ENCODE measurements around the gene TRIM69. TPM values are rescaled to one million over a fixed set of nuclear protein-coding genes. Genes with fewer than 3 reads are reported as not detected.
"Not testable (repeated sequence)": the region's sequence is repeated elsewhere in the genome, so short reads cannot be mapped to it uniquely, and the experiment has no call there.

Gene TRIM69
- polyA plus RNA-seq (2012; ENCODE audit: insufficient read depth, insufficient read length, low read depth), result 19.9 TPM

- Histone ChIP-seq H3K4me1 (no peaks in the 10 kb centered on the region; the same call in 1 of the 2 replicates), H3K9me3 (no peaks in the 10 kb centered on the region), H3K27me3 (no peaks in the 10 kb centered on the region), H3K36me3 (no peaks in the 10 kb centered on the region), H3K4me3 (ENCODE audit: low read depth, low read length) (no peak within 1 kb of the TSS)
- no peak for DNase-seq
- no peak for TF ChIP-seq CTCF (IDR thresholded peaks at IDR 0.05; ENCODE audit: low read depth, low read length)
These were observed at the start of gene TRIM69 for GRCh38 chr15:44736181-44736765. TRIM69 (plus strand) TSS chr15:44736528; CDS start chr15:44736705, 177 bp downstream.

- H3K4me3 ChIP-seq (ENCODE audit: low read depth, low read length); H3K27me3 ChIP-seq; DNase-seq; H3K36me3 ChIP-seq; H3K4me1 ChIP-seq; H3K9me3 ChIP-seq: not testable (repeated sequence)
These were observed 47.0 kb upstream of the TRIM69 start for GRCh38 chr15:44689318-44689717.

GRCh38 chr15:44690245-44690644 lies 46.1 kb upstream of the TRIM69 start:
- not testable (repeated sequence) for H3K4me1 ChIP-seq; H3K9me3 ChIP-seq; H3K4me3 ChIP-seq (ENCODE audit: low read depth, low read length); DNase-seq; H3K36me3 ChIP-seq; H3K27me3 ChIP-seq

GRCh38 chr15:44692659-44693058 lies 43.7 kb upstream of the TRIM69 start:
- no peak for TF ChIP-seq CTCF (IDR thresholded peaks at IDR 0.05; ENCODE audit: low read depth, low read length)
- Histone ChIP-seq H3K9me3 (no peaks in the 10 kb centered on the region), H3K27me3 (peaks cover 3% of the 10 kb centered on the region), H3K4me3 (ENCODE audit: low read depth, low read length) (no peak overlapping the region), H3K36me3 (no peaks in the 10 kb centered on the region), H3K4me1 (no peaks in the 10 kb centered on the region)
- no peak for DNase-seq

- no peak for DNase-seq
- TF ChIP-seq CTCF (IDR thresholded peaks at IDR 0.05; ENCODE audit: low read depth, low read length), result no peak
- no peaks in the 10 kb centered on the region for H3K4me1 ChIP-seq
These were observed 41.9 kb upstream of the TRIM69 start for GRCh38 chr15:44694416-44694815.

GRCh38 chr15:44695294-44695693 lies 41.0 kb upstream of the TRIM69 start:
- Histone ChIP-seq H3K4me3 (ENCODE audit: low read depth, low read length) (no peak overlapping the region), H3K36me3 (no peaks in the 10 kb centered on the region), H3K9me3 (no peaks in the 10 kb centered on the region), H3K27me3 (peaks cover 3% of the 10 kb centered on the region), H3K4me1 (no peaks in the 10 kb centered on the region)
- no peak for TF ChIP-seq CTCF (IDR thresholded peaks at IDR 0.05; ENCODE audit: low read depth, low read length)
- no peak for DNase-seq

More at GRCh38 chr15:44694416-44694815, 41.9 kb upstream of the TRIM69 start:
- H3K36me3 ChIP-seq, result no peaks in the 10 kb centered on the region
- no peak overlapping the region for H3K4me3 ChIP-seq (ENCODE audit: low read depth, low read length)
- H3K9me3 ChIP-seq, result no peaks in the 10 kb centered on the region
- H3K27me3 ChIP-seq, result peaks cover 3% of the 10 kb centered on the region

- Histone ChIP-seq H3K36me3 (no peaks in the 10 kb centered on the region), H3K27me3 (peaks cover 3% of the 10 kb centered on the region), H3K4me3 (ENCODE audit: low read depth, low read length) (no peak overlapping the region), H3K4me1 (no peaks in the 10 kb centered on the region), H3K9me3 (peaks cover 3% of the 10 kb centered on the region; the same call in 1 of the 2 replicates)
- no peak for DNase-seq
- TF ChIP-seq CTCF (IDR thresholded peaks at IDR 0.05; ENCODE audit: low read depth, low read length), result no peak
These were observed 39.3 kb upstream of the TRIM69 start for GRCh38 chr15:44697014-44697413.

Data from BE2C (cell line).